Mammary epithelial cell (primary cell): ENCODE results near the gene LEKR1.

Experiments
- CTCF ChIP-seq, 2 donors: IDR thresholded peaks in 1 of 2; conservative IDR thresholded peaks in 1 of 2; 2 replicates each; pipeline ENCODE4 v1.5.1; 2011 to 2012; ENCODE audit warnings: inconsistent platforms in 2 of 2, low read length in 2 of 2, mild to moderate bottlenecking in 2 of 2, control low read depth in 1 of 2, low read depth in 1 of 2; ENCODE audit not compliant: insufficient read depth in 1 of 2; ENCODE audit errors: extremely low read depth in 1 of 2
- EZH2 ChIP-seq: IDR thresholded peaks from 2 replicates; pipeline ENCODE4 v1.6.1; 2012; ENCODE audit warnings: low read length, inconsistent platforms, borderline replicate concordance

- TF ChIP-seq CTCF (conservative IDR thresholded peaks at IDR 0.05 in 1 of 2, IDR thresholded peaks at IDR 0.05 in 1 of 2; ENCODE audit: extremely low read depth in 1 of 2, insufficient read depth in 1 of 2, low read depth in 1 of 2, low read length in 2 of 2): no peak
- no peak for TF ChIP-seq EZH2
These were observed 251.4 kb downstream of the LEKR1 start for GRCh38 chr3:157077565-157077991.
